ENCODE data around the gene BCL2L15. TPM values are rescaled to one million over a fixed set of nuclear protein-coding genes. Genes with fewer than 3 reads are reported as not detected.

The BCL2L15 gene
- total and polyA plus RNA-seq, 2 of the 8 experiments (the other 6 are each of a cell fraction or from before 2014, with no cell fraction given), result 0.32 to 0.36 TPM

- Histone ChIP-seq H3K79me2 (ENCODE audit: control insufficient read depth in 1 of 2, insufficient read depth in 2 of 2, low read length in 2 of 2) (peaks cover 19 to 65% of the 10 kb centered on the region in 2 experiments), H4K8ac (ENCODE audit: extremely low read depth, insufficient read depth, low read length) (no peak overlapping the region), H2AFZ (ENCODE audit: low read length) (no peak overlapping the region), H3K23me2 (ENCODE audit: low read depth, low read length) (peaks cover 12% of the 10 kb centered on the region), H3K4ac (replicated peaks; ENCODE audit: insufficient read length, low read depth, low read length) (no peak overlapping the region), H2BK20ac (ENCODE audit: low read length) (no peak overlapping the region), H3K27ac (ENCODE audit: low read depth, low read length) (no peak overlapping the region), H3K9ac (replicated peaks in 1 of 4; ENCODE audit: extremely low read depth in 1 of 4, low read depth in 3 of 4, low read length in 3 of 4) (no peak overlapping the region), H2BK5ac (ENCODE audit: low read depth, low read length) (no peak overlapping the region), H3K4me1 (replicated peaks in 1 of 4; ENCODE audit: control insufficient read depth in 3 of 4, insufficient read depth in 4 of 4, low read length in 3 of 4) (peaks cover 0 to 4% (median under 1%) of the 10 kb centered on the region in 4 experiments; a peak in 4 of 7 replicates), H3K79me1 (ENCODE audit: low read depth, low read length) (peaks cover 5% of the 10 kb centered on the region), H3K4me3 (ENCODE audit: extremely low read depth in 1 of 4, insufficient read depth in 2 of 4, low read depth in 3 of 4, low read length in 4 of 4) (peak overlapping the region in 2 of 4 experiments; percentile 91 to 99; a peak in 1 of 8 replicates), H4K91ac (replicated peaks; ENCODE audit: insufficient read length, low read length) (no peak overlapping the region), H3K36me3 (ENCODE audit: control insufficient read depth in 2 of 4, insufficient read depth in 4 of 4, low read length in 3 of 4) (no peaks in the 10 kb centered on the region), H4K20me1 (replicated peaks in 1 of 2; ENCODE audit: control insufficient read depth in 1 of 2, insufficient read depth in 2 of 2, low read length in 2 of 2) (peaks cover 0 to 7% of the 10 kb centered on the region in 2 experiments), H4K5ac (ENCODE audit: insufficient read length, low read depth, low read length) (no peak overlapping the region), H3K18ac (ENCODE audit: extremely low read depth, low read length) (no peak overlapping the region), H3K14ac (ENCODE audit: insufficient read length) (no peak overlapping the region), H2BK12ac (ENCODE audit: low read depth, low read length) (no peak overlapping the region), H3K23ac (ENCODE audit: insufficient read length) (no peak overlapping the region), H2BK15ac (ENCODE audit: low read length) (no peak overlapping the region), H3K27me3 (replicated peaks in 1 of 4; ENCODE audit: control insufficient read depth in 3 of 4, extremely low read depth in 1 of 4, insufficient read depth in 3 of 4, low read length in 3 of 4) (no peaks in the 10 kb centered on the region), H3K4me2 (ENCODE audit: insufficient read depth in 1 of 2, low read depth in 2 of 2, low read length in 2 of 2) (peak overlapping the region; percentile 35 to 84; a peak in 1 of 4 replicates), H2AK5ac (ENCODE audit: low read depth, low read length) (no peak overlapping the region), H2BK120ac (replicated peaks; ENCODE audit: low read depth, low read length) (no peak overlapping the region), H3K9me3 (ENCODE audit: insufficient read depth in 2 of 2, low read depth in 1 of 2, low read length in 1 of 2) (no peaks in the 10 kb centered on the region), H3K56ac (replicated peaks; ENCODE audit: insufficient read length, low read depth, low read length) (no peak overlapping the region)
- POLR2A ChIA-PET (ENCODE audit: partially characterized antibody), result interaction anchor here (1.3 to 4.4 kb wide), 3 partner anchors 8 to 27 kb away, joined by 6 to 66 read pairs (median 15); partner anchors contain the start of genes AP4B1 and DCLRE1B
- FAIRE-seq (no peak), DNase-seq (ENCODE audit: low read depth in 1 of 2, low spot score in 2 of 2) (no peak)
- 86% methylated on average over 3 of the region's 3 CpGs; no CpG with 5 or more reads in 1 of the 2 experiments for WGBS, 2 experiments (ENCODE audit: extremely low coverage in 1 of 2, insufficient coverage in 1 of 2, insufficient read length in 1 of 2, insufficient replicate concordance in 2 of 2, low coverage in 1 of 2, low lambda C conversion rate in 2 of 2, missing lambda C conversion rate in 1 of 2)
- CTCF ChIA-PET (ENCODE audit: partially characterized antibody), result interaction anchor here (1.1 to 4.5 kb wide), 4 partner anchors 10 to 1546 kb away, joined by 3 to 20 read pairs (median 4); partner anchors contain the start of genes AP4B1 and DCLRE1B
- TF ChIP-seq MAFK (IDR thresholded peaks at IDR 0.05; ENCODE audit: low read depth, low read length) (no peak), CREB1 (IDR thresholded peaks at IDR 0.05) (no peak)
Measured at GRCh38 chr1:113931451-113931851, 44.1 kb upstream of the BCL2L15 start.
